ENCODE measurements around the gene GJA4.
A peak's percentile ranks its signal among the peaks of the same experiment; 100 is the strongest.

Gene GJA4

GRCh38 chr1:34779005-34779404 lies 13.8 kb upstream of the GJA4 start:
- H3K4me3 ChIP-seq (ENCODE audit: low read depth, low read length), result no peak overlapping the region
- no peak for TF ChIP-seq CTCF (IDR thresholded peaks at IDR 0.05; ENCODE audit: low read depth, low read length)

GRCh38 chr1:34779526-34779925 lies 13.3 kb upstream of the GJA4 start:
- TF ChIP-seq CTCF (IDR thresholded peaks at IDR 0.05; ENCODE audit: low read depth, low read length), result no peak
- no peak overlapping the region for H3K4me3 ChIP-seq (ENCODE audit: low read depth, low read length)

DNA sequence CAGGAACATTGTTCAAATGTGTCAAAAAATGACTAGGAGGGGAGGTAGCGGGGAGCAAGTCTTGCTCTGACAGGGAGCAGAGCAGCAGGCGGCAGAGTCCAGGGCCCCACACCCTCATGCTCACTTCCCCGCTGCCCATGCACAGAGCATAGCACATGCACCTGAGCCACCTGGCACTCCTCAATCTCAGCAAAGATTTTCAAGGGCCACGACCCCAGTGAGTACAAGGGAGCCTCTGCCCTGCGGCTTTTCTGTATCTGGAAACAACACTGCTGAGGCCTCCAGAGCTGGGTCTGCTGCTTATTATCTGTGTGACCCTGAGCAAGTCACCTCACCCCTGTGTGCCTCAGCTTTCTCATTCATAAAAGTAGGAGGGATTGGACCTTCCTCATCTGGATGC lies 12.8 kb upstream of the GJA4 start:
- H3K4me3 ChIP-seq (ENCODE audit: low read depth, low read length), result no peak overlapping the region

GRCh38 chr1:34780528-34780927 lies 12.3 kb upstream of the GJA4 start:
- TF ChIP-seq CTCF (IDR thresholded peaks at IDR 0.05; ENCODE audit: low read depth, low read length), result no peak

More for the DNA sequence above, 12.8 kb upstream of the GJA4 start:
- TF ChIP-seq CTCF (IDR thresholded peaks at IDR 0.05; ENCODE audit: low read depth, low read length), result no peak

DNA sequence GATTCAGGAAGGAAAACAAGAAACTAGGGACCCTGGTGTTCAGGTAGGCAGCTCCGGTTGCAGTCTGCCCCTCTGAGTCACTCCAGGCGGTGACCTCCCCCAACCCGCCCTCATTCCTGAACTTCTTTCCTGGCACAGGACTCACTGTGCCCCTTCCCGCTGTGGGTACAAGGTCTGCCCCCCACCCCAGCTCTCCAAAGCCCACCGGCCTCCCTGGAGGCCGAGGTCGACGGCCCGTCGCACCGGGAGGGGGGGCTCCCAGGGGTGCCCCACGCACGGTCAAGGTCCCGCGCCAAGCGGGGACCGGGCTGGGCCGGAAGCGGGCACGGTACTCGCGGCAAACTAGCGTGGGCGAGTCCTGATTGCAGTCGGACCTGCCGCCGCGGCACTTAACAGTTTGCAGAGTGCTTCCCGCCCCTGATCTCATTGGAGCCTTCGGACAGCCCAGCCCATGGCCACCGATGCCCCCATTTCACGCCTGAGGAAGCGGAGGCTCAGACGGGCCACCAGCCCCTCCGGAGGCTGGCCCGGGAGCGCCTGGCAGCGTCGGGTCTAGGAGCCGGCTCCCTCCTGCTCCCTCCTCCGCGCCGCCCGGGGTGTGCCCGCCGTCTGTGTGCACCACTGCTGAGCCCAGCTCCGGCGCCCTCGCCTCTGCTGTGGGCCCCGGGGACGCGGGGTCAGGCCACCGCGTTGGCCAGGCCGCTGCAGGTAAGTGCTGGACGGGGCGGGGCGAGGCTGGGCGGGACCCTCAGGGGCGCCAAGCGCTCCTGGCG lies 11.5 kb upstream of the GJA4 start, which contains the start of gene GJB3:
TSS of gene GJB3 (plus strand) at position 144 of the 773 bp plus-strand sequence. CDS start 3,549 bp downstream, outside the sequence.
- H3K4me3 ChIP-seq (ENCODE audit: low read depth, low read length), result peak within 1 kb of the TSS; percentile 20; the same call in 1 of the 2 replicates
- no peak for TF ChIP-seq CTCF (IDR thresholded peaks at IDR 0.05; ENCODE audit: low read depth, low read length)

More at GRCh38 chr1:34780528-34780927, 12.3 kb upstream of the GJA4 start:
- H3K4me3 ChIP-seq (ENCODE audit: low read depth, low read length), result no peak overlapping the region

- TF ChIP-seq CTCF (IDR thresholded peaks at IDR 0.05; ENCODE audit: low read depth, low read length), result no peak
Measured at GRCh38 chr1:34781844-34782391, 10.9 kb upstream of the GJA4 start.

GRCh38 chr1:34784751-34785221 lies 8.0 kb upstream of the GJA4 start:
- TF ChIP-seq CTCF (IDR thresholded peaks at IDR 0.05; ENCODE audit: low read depth, low read length), result no peak
- H3K4me3 ChIP-seq (ENCODE audit: low read depth, low read length), result no peak overlapping the region

More at GRCh38 chr1:34781844-34782391, 10.9 kb upstream of the GJA4 start:
- no peak overlapping the region for H3K4me3 ChIP-seq (ENCODE audit: low read depth, low read length)

Data from WI38 (cell line).